ENCODE data around the gene TRPC3.

The TRPC3 gene

DNA sequence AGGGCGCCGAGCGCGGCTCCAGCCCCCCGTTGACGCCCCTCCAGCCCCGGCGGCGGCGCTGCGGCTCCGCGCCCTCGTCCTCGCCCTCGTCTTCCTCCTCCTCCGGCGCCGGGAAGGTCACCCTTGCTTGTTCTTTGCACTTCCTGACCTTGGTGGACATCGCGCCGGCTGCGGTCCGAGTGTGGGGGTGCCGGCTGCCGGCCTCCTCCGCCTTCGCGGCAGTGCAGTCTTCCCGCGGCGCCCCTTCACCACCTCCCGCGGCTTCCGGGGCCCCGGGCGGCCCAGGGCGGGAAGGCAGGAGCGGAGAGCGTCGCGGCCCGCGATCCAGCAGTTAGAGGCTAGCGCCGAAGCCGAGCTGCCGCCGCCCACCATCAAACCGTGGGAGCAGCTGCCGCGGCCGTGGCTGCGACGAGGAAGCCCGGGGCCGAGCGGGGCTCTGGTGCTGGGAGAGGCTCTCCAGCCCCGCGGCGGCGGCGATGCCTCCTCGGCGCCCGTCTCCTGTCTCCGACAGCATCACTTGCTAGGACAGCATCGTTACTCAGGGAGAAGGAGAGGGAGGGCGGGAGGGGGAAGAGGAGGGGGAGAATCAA, at the start of gene TRPC3:
TRPC3 (minus strand) TSS at position 540 of the 590 bp plus-strand sequence; CDS start at position 160, 380 bp downstream.
- peak; percentile 37 for DNase-seq (ENCODE audit: low read depth)

DNA sequence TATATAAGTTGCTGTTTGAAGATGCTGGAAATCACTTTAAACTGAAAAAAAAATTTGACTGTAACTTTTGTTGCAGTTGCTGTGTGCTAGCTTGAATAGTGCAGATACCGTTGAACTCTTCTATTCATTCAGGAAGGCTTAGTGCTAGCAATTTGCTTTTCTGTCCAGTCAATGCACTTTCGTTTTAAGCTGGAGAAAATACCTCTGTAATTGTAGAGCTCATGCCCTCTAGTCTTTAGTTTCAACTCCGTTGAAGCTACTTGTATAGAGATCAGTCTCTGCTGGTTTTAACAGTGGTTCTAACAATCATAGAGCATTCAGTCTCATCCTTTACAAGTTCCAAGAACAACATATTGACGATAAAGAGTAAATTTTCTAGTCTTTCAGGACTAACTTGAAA, 49.0 kb upstream of the TRPC3 start:
- no peak for DNase-seq (ENCODE audit: low read depth)

DNA sequence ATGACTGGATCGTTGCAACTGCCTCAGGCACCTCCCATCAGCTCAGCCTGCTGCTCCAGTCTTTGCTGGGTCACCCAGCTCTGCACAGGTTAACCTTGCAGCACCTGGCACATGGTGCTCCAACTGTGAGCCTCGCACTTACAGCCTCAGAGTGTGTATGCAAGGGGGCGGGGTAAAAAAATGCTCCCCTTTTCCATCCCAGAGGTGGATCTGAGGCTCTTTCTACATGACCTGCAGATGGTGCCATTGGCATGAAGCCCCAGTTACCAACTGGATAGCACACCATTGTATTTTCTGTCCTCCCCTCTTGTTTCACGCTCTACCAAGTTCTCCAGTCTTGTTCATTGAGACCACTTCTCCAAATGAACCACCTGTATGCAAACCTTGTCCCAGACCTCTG, 46.2 kb upstream of the TRPC3 start:
- peak; percentile 26 for DNase-seq (ENCODE audit: low read depth)

DNA sequence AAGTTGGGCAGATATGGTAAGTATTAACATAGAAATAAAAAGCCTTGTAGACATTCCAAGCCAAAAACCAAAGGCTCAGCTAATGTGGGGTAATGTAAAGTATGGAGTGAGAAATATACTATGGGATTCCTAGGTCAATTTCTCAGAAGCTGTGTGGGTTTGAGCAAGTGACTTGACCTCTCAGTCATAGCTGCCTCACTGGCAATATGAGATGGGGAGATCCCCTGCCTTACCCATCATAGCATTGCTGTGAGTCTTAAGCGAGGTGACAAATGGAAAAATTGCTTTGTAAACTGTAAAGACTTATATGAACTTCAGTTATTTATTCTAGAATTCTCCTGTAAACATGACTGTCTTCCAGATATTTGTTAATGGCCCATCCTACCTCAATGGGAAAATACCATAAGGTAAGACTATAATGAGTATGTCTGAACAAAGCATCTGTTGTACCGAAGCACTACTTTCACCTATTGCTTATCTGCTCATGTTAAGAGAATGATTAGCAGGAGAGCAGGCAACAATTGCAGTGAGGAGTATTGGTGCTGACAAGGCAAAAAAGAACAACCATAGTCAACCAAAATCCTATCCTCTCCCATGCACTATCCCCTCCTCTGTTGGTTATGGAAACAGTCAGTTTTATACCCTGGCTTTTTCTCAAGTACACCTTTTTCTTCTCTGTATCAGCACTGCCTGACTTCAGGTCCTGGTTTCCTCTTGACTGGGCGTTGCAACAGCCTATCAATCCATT, 44.1 kb upstream of the TRPC3 start:
- DNase-seq (ENCODE audit: low read depth) = no peak

DNA sequence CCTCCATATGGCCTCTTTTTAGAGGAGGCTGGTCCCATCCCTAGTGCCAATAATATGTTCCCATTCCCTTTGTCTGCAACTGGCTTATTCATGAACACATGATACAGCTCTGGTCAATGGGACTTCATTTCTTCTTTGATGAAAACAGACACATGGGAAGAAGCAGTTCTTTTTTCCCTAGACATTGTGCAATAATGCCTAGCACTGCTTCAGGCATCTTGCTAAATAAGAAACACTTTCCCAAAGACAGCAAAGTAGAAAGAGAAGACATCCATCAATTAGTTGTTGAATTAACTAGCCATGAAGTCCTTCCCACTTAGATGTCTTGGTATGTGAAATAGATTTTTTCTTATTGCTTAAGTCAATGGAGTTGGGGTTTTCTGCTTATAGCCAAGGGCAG, 40.1 kb upstream of the TRPC3 start:
- no peak for DNase-seq (ENCODE audit: low read depth)

DNA sequence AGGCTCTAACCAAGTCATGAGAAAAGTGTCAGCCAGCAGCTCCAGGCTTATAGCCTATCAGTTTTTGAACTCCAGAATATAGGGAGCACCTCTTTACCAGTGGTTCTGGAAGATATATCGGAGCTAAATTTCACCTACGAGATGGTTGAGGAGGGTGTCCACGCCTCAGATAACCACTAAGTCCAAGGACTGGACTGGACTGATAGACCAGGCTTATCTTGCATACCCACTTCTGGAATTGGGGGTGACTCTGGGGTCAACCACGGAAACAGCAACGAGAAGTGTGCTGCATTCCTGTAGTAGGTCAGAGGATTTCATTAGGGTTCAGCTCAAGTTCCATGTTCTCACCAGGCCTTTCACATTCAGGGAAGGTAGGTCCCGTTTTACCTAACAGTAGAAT, 38.6 kb upstream of the TRPC3 start:
- no peak for DNase-seq (ENCODE audit: low read depth)

DNA sequence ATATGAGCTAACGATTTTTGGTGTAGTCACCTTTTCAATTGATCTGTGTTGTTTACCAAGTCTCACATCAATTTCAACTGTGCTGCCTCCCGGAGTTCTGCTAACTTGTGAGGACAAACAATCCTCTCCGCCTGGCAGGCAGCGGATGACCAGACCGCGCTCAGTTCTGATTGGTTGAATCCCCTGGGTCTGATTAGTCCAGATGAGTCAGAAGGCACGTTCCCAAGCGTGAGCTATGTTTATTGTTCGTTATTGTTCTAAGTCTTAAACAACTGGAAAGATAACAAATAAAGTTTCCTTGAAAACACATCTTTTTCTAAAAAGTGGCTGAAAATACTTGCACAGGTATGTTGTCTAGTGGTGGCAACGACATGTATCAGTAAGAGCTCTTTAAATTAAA, 37.9 kb upstream of the TRPC3 start:
- peak; percentile 17 for DNase-seq (ENCODE audit: low read depth)

DNA sequence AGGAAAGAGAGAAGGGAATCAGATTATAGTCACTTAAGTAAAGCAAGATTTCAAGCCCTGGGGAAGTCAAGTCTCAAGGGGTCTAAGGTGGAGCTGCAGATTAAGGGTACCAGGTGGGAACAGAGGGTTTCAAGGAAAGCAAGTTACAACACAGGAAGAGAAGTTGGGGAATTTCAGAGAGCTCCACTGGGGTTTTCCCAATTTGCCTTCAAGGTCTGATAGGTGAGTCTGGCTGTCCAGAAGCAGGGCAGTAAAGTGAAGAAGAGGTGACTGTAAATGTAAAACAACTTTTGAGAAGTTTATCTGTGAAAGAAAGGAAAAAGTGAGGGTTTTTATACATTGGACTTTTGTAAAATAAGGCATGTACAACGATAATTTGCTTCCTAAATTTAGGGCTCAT, 37.1 kb upstream of the TRPC3 start:
- DNase-seq (ENCODE audit: low read depth) = no peak

DNA sequence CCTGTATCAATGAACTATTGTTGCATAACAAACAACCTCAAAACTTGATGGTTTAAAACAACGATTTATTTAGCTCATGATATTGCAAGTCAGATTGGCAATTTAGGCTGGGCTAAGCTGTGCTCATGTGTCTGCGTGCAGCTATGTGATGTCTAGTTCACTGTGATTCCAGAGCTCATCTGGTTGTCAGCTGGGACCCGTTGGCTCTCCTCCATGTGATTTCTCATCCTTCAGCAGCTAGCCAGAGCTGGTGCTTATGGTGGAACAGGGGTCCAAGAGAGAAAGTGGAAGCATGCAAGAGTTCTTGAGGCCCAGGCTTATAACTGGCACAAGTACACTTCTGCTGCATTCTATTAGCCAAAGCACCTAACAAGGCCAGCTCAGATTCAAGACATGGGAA, 28.8 kb upstream of the TRPC3 start:
- no peak for DNase-seq (ENCODE audit: low read depth)

DNA sequence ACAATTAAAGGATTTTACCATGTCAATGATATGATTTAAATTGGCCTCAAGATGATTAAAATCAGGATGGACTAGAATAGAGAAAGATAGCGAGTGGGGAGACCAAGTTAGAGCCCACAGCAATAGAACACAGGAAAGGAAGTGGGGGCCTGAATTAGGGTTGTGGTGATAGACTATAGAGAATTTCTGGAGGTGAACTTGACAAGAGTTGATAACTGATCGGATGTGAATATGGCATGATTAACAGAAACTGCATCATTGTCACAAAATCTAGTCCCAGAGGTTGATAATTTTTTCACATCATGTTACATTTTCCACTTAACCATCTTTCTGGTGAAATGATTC, 26.3 kb upstream of the TRPC3 start:
- DNase-seq (ENCODE audit: low read depth) = no peak

DNA sequence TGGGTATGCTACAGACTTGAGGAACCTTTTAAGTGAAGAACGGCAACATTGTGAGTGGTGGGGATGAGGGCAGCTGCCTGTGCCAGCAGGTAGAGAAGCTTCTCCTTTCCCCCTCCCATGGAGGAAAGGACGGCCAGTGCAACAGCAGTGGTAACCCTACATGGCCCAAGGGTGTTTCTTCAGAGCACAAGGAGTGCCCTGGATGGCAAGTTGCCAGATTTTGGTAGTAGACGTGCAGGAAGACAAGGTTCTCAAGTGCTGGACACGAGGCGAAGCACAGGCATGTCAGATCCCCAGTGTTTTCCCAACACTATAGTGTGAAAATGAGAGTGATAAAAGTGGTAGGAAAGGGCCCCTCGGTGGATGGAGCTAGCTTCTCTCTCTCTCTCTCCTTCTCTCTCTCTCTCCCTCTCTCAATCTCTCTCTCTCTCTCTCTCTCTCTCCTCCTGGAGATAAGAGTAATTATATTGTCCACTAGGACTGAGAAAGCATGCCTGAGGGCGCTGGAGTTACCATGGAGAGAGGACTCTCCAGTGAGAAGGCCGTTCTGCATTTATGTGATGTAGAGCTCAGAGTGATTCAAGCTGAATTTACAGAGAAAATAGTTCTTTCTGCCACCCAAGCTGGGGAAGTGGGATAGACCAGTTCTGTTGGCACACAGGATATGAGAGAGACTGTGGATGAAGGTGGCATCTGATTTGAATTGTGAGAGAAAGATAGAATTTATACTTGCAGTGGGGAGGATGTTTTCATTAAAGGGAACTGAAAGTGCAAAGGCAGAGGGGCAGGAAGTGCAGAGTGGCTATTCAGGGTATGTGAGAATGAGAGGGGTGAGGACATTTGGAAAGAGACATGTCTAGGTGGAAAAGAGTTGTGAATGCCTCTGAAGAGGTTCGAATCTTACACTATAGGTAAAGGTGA, 25.7 kb upstream of the TRPC3 start:
- DNase-seq (ENCODE audit: low read depth) = no peak

DNA sequence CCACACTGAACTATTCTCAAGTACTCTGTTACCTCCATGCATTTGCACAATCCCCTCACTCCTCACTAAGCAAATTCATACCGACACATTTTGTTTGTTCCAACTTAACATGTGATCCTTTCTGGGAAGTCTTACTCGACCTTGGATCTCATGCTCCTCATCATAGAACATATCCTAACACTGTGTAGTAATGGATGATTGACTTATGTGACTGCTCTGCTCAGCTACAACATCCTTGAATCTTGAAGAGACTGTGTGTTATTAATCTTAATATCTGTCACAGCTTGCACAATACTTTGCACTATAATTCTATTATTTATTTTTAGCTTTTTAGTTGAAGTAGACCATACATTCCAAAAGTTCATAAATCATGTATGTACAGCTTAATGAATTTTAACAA, 23.9 kb upstream of the TRPC3 start:
- DNase-seq (ENCODE audit: low read depth) = no peak

DNA sequence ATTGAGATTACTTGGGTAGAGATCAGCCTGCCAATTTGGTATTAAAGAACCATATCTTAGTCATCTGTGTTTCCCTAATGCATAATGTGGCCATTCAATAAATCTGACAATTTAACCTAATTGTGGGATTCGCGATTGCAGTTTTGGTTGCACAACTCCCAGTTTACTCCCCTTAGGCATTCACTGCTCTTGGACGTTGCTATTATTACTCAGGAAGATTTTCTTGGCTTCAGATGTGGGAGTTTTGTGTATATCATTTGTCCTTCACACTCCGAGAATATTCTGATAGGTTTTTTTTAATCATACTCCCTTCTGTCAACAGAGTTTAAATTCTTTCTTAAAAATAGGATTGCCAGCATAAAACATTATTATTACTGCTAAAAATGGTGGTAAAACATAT, 22.0 kb upstream of the TRPC3 start:
- DNase-seq (ENCODE audit: low read depth) = no peak

DNA sequence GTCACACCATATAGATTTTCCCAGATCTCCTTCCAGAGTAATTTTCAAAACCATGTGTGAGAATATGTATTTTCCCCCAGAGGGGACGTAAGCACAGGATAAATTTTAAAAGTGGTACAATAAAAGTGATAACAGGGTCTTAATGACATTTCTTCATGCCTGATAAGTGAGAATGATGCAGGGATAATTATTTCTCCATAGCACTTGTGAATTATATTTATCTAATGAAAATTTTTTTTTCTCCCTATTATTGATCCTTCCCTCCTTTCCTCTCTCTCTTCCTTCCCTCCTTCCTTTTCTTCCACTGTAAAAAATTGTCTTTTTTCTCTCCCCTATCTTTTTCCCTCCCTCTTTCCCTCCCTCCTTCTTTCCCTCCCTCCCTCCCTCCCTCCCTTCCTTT, 17.0 kb upstream of the TRPC3 start:
- no peak for DNase-seq (ENCODE audit: low read depth)

DNA sequence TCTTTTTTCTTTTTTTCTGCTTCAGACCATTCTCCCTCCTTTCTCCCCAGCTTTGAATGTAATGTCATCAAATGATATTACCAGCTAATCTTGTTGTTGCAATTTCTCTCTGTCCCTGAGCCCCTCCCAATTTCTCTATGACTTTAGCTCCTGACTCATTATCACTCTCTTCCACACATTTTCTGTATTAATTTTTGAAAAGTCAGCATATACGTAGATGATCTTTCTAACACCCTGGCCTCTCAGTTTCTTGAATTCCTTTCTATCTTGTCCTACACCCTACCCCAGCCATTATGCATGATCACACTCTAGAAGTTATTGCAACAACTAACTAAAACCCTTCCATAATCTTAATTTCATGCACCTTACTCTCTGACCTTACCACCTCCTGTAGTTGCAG, 13.1 kb upstream of the TRPC3 start:
- DNase-seq (ENCODE audit: low read depth) = no peak

DNA sequence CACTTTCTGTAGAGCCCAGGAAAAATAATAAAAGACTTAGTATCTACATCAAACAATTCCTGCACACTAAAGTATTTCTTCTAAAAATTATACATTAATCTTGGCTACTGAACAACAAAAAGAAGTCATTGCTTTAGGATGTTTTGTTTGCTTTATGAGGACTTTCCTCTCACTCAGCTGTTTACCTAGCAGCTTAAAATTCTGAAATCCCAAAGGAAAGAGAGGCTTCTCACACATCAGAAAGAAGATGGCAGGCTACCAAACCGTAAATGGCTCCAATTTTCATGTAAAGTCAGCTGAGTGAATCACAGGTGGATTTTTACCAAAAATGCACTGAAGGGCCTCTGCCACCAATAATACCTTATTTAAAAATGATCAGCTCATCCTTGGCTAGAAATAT, 9.0 kb upstream of the TRPC3 start:
- no peak for DNase-seq (ENCODE audit: low read depth)

DNA sequence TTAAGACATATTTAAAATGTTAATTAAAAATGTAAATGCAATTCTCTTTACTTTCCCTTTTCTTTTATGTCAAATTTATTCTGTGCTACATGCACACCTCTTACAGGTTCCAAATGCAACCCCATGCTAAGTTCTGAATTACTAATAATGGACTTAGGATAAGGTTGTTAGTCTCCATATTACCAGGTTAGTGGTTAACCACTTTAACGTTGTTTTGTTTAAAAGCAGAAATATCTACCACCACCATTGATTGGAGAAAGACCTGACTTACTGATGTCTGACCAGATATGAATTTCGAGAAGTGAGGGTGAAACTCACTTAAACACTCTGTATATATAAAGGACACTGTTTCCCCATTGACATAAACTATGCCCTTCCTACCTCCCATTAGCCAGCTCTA, 6.9 kb upstream of the TRPC3 start:
- DNase-seq (ENCODE audit: low read depth) = no peak

DNA sequence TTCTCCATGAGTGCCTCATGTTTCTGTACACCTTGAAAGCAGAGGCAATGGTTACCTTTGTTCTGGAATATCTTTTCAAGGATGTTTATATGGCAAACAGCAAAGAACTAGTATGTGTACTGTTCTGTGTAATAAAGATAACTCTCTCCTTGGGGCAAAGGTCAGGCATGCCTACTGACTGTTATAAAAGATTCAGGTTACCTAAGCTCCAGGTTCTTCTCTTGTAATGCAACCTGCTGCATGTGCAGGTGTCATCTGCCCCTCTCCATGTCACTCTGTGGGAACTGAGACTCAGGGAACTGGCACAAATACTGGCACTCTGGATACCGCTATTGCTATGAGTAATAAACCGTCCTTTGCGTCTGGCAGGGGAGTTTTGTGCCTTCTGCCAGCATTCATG, 5.4 kb upstream of the TRPC3 start:
- DNase-seq (ENCODE audit: low read depth) = no peak

DNA sequence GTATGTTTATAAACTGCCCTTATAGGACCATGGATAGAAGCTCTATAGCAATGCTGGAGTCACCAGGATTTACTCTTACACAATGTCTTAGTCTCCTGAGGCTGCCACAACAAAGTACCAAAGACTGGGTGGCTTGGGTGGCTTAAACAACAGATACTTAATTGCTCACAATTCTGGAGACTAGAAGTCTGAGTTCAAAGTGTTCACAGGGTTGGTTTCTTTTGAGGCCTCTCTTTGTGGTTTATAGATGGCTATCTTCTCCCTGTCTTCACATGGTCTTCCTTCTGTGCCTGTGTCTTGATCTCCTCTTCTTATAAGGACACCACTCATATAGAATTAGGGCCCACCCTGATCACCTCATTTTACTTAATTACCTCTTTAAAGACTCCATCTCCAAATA, 2.0 kb upstream of the TRPC3 start:
- no peak for DNase-seq (ENCODE audit: low read depth)

DNA sequence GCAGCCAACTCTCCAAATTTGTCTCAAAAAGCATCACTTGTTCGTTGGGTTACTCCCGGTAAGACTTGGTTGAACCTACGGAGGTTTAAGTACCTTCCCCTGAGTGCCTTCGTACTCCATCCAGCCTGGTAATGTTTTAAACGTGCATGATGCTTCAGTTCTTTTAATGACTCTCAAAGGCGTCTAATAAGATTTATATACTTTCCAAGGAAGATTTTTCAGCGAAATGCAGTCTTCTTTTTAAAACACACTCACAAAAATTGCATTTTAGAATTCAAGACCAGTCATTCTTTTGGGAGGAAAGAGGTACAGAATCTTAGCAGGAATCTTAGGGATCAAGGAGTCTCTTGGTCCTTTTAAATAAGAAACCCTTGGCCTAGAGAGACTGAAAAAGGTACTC, 430 bp upstream of the TRPC3 start:
- DNase-seq (ENCODE audit: low read depth) = no peak

DNA sequence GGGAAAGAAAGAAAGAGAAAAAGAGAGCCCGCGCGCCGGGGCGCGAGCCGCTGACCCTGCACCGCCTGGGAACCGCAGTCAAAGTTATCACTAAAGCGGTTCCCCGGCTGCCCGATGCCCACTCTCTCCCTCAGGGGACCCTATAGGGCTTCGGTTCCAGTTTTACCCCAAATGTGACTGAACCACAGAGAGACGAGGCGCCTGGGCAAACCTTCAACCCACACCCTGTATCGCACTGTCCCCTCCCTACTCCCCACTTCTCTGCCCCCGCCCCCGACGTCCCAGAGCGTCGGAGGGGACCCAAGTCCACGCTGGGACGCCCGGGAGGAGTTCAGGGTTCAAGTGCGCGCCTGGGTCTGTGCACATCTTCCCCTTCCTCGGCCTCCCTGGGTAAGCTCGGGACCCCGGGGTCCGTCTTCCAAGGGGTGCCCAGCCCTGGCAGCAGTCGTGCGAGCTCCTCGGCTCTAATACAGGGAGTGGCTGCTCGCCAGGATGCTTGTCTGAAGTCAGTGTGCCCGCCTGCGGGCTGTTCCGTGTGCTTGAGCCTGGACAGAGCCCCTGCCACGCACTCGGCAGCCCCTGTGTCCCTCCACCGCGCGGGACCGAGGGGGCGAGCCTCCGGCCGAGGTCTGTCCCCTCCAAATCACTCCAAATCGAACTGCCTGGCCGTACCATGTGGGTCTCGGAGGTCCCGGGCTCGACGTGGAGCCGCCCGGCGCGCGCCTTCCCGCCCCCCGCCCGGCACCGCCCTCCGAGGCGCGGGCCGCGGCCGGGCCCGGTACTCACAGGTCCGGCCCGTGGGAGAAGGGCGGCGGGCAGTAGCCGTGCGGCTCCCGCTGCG, 960 bp downstream of the TRPC3 start:
- peak; percentile 30 for DNase-seq (ENCODE audit: low read depth)

DNA sequence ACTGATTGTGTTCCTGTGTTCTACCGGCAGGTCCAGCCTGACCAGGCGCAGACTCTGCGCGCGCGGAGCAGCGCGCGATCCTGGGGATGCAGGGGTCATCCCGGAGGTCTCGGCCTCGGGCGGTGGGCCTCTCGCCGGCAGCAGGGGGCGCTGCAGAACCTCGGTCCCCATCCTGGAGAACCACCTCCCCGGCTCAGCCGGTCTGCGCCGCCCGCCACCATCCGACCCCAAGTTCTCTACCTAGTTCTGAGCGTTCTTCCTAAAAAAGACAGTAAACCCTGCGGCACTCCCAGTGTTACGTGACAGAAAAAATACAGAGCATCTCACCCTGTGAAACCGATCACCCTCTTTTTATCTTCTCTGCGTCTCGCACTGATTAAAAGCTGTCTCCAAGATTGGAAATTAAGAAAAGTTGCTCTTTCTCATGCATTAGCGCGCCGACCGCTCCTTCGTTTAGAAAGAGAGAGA, 1.6 kb downstream of the TRPC3 start:
- peak; percentile 62 for DNase-seq (ENCODE audit: low read depth)

Data from ELR (cell line).